Measurements from ENCODE around the gene PTX3. TPM values are rescaled to one million over a fixed set of nuclear protein-coding genes. Genes with fewer than 3 reads are reported as not detected.

The PTX3 gene
- polyA plus RNA-seq, 1 donor from 2014 or later = 0.57 TPM

DNA sequence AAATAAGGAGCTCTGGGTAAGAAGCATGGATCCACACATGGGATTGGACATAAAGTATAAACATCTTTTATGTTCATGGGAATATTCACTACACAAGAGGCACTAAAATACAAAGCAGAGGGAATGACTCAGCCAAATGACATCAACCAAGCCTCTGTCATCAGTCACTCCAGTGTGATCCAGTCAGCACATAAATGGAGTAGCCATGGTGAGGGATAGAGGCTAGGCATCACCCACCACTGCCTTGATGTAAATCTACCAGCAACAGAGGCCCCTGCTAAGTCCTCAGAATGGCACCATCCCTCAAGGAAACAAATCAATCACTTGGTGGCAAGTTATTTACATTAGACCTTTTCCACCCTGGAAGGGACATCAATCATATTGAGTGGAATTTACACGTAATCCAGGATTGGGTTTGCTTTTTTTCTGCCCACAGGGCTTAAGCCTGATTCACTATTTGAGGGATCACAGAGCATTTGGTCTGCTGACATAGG, 39.3 kb downstream of the PTX3 start:
- no peaks in the 10 kb centered on the region for H3K36me3 ChIP-seq (ENCODE audit: insufficient read depth, low read length)
- no peaks in the 10 kb centered on the region for H3K79me2 ChIP-seq (replicated peaks; ENCODE audit: insufficient read depth, low read length)
- H3K27ac ChIP-seq (ENCODE audit: low read length) = no peak overlapping the region
- H4K20me1 ChIP-seq (ENCODE audit: insufficient read depth) = no peaks in the 10 kb centered on the region
- TF ChIP-seq RAD21 (conservative IDR thresholded peaks at IDR 0.05) (no peak), MXI1 (conservative IDR thresholded peaks at IDR 0.05; ENCODE audit: poor library complexity, severe bottlenecking) (no peak), EP300 (conservative IDR thresholded peaks at IDR 0.05; ENCODE audit: poor library complexity, severe bottlenecking) (no peak), EZH2 (IDR thresholded peaks at IDR 0.05; ENCODE audit: borderline replicate concordance, insufficient read depth, low read length, poor library complexity, severe bottlenecking) (no peak), SMC3 (conservative IDR thresholded peaks at IDR 0.05; ENCODE audit: poor library complexity) (no peak), TAF1 (IDR thresholded peaks at IDR 0.05; ENCODE audit: low read depth) (no peak)
- TF ChIP-seq, protein P1, sequence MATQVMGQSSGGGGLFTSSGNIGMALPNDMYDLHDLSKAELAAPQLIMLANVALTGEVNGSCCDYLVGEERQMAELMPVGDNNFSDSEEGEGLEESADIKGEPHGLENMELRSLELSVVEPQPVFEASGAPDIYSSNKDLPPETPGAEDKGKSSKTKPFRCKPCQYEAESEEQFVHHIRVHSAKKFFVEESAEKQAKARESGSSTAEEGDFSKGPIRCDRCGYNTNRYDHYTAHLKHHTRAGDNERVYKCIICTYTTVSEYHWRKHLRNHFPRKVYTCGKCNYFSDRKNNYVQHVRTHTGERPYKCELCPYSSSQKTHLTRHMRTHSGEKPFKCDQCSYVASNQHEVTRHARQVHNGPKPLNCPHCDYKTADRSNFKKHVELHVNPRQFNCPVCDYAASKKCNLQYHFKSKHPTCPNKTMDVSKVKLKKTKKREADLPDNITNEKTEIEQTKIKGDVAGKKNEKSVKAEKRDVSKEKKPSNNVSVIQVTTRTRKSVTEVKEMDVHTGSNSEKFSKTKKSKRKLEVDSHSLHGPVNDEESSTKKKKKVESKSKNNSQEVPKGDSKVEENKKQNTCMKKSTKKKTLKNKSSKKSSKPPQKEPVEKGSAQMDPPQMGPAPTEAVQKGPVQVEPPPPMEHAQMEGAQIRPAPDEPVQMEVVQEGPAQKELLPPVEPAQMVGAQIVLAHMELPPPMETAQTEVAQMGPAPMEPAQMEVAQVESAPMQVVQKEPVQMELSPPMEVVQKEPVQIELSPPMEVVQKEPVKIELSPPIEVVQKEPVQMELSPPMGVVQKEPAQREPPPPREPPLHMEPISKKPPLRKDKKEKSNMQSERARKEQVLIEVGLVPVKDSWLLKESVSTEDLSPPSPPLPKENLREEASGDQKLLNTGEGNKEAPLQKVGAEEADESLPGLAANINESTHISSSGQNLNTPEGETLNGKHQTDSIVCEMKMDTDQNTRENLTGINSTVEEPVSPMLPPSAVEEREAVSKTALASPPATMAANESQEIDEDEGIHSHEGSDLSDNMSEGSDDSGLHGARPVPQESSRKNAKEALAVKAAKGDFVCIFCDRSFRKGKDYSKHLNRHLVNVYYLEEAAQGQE (IDR thresholded peaks at IDR 0.05; ENCODE audit: borderline replicate concordance) = no peak
- H2AFZ ChIP-seq (ENCODE audit: low read depth, low read length) = no peak overlapping the region
- no peak overlapping the region for H3K4me2 ChIP-seq (ENCODE audit: low read length)
- no peak overlapping the region for H3K4me3 ChIP-seq (ENCODE audit: low read length)
- no peaks in the 10 kb centered on the region for H3K27me3 ChIP-seq (ENCODE audit: insufficient read depth, low read depth, low read length)
- H3K9me2 ChIP-seq (ENCODE audit: insufficient read depth, low read length) = no peaks in the 10 kb centered on the region
- H3K9me3 ChIP-seq (ENCODE audit: low read length) = no peaks in the 10 kb centered on the region
- H3K9ac ChIP-seq (ENCODE audit: low read length) = no peak overlapping the region
- no peaks in the 10 kb centered on the region for H3F3A ChIP-seq (ENCODE audit: insufficient read depth, low read length, poor library complexity, severe bottlenecking)

DNA sequence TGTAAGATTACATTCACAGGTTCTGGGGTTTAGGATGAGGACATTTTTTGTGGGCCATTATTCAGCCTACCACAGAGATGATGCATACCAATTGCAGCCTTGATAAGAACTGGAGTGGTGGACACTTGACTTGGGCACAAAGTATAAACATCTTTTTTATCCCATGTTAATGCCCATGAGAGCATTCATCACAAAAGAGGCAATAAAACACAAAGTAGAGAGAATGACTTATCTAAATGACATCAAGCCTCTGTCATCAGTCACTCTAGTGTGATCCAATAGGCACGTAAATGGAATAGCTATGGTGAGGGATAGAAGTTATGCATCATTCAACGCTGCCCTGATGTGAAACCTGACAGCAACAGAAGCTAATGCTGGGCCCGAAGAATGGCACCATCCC, 40.8 kb downstream of the PTX3 start:
- Histone ChIP-seq H3K27me3 (ENCODE audit: insufficient read depth, low read depth, low read length) (no peaks in the 10 kb centered on the region), H3F3A (ENCODE audit: insufficient read depth, low read length, poor library complexity, severe bottlenecking) (no peaks in the 10 kb centered on the region), H3K9ac (ENCODE audit: low read length) (no peak overlapping the region), H3K79me2 (replicated peaks; ENCODE audit: insufficient read depth, low read length) (no peaks in the 10 kb centered on the region), H3K9me3 (ENCODE audit: low read length) (no peaks in the 10 kb centered on the region), H3K4me2 (ENCODE audit: low read length) (no peak overlapping the region), H3K27ac (ENCODE audit: low read length) (no peak overlapping the region), H3K4me3 (ENCODE audit: low read length) (no peak overlapping the region), H3K36me3 (ENCODE audit: insufficient read depth, low read length) (no peaks in the 10 kb centered on the region), H3K9me2 (ENCODE audit: insufficient read depth, low read length) (no peaks in the 10 kb centered on the region), H4K20me1 (ENCODE audit: insufficient read depth) (no peaks in the 10 kb centered on the region), H2AFZ (ENCODE audit: low read depth, low read length) (no peak overlapping the region)
- TF ChIP-seq TAF1 (IDR thresholded peaks at IDR 0.05; ENCODE audit: low read depth) = no peak
- TF ChIP-seq, protein P2, sequence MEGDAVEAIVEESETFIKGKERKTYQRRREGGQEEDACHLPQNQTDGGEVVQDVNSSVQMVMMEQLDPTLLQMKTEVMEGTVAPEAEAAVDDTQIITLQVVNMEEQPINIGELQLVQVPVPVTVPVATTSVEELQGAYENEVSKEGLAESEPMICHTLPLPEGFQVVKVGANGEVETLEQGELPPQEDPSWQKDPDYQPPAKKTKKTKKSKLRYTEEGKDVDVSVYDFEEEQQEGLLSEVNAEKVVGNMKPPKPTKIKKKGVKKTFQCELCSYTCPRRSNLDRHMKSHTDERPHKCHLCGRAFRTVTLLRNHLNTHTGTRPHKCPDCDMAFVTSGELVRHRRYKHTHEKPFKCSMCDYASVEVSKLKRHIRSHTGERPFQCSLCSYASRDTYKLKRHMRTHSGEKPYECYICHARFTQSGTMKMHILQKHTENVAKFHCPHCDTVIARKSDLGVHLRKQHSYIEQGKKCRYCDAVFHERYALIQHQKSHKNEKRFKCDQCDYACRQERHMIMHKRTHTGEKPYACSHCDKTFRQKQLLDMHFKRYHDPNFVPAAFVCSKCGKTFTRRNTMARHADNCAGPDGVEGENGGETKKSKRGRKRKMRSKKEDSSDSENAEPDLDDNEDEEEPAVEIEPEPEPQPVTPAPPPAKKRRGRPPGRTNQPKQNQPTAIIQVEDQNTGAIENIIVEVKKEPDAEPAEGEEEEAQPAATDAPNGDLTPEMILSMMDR (IDR thresholded peaks at IDR 0.05; ENCODE audit: poor library complexity, severe bottlenecking) = no peak
- no peak for TF ChIP-seq MXI1 (conservative IDR thresholded peaks at IDR 0.05; ENCODE audit: poor library complexity, severe bottlenecking)
- no peak for TF ChIP-seq EP300 (conservative IDR thresholded peaks at IDR 0.05; ENCODE audit: poor library complexity, severe bottlenecking)
- TF ChIP-seq, protein P1 (IDR thresholded peaks at IDR 0.05; ENCODE audit: borderline replicate concordance) = no peak
- no peak for TF ChIP-seq POLR2AphosphoS5 (IDR thresholded peaks at IDR 0.05)
- TF ChIP-seq RAD21 (conservative IDR thresholded peaks at IDR 0.05) = no peak
- no peak for TF ChIP-seq EZH2 (IDR thresholded peaks at IDR 0.05; ENCODE audit: borderline replicate concordance, insufficient read depth, low read length, poor library complexity, severe bottlenecking)
- no peak for TF ChIP-seq SMC3 (conservative IDR thresholded peaks at IDR 0.05; ENCODE audit: poor library complexity)

Data from neural cell (in vitro differentiated cells).